Measurements from ENCODE around the gene ISG20L2.

ISG20L2 gene

GRCh38 chr1:156740237-156740740 is 11.7 kb upstream of the ISG20L2 start:
- no peak for DNase-seq

GRCh38 chr1:156738916-156739315 is 10.3 kb upstream of the ISG20L2 start:
- no peak for DNase-seq

- DNase-seq = no peak
Measured at GRCh38 chr1:156738407-156738806, 9.8 kb upstream of the ISG20L2 start.

GRCh38 chr1:156733989-156734584 is 5.5 kb upstream of the ISG20L2 start:
- no peak for DNase-seq

- DNase-seq = peak; percentile 72
Measured at GRCh38 chr1:156727926-156728598, 504 bp downstream of the ISG20L2 start, which contains the start of gene METTL25B. Gene METTL25B, plus strand, starts transcription at chr1:156728469. Its CDS starts 636 bp downstream, at chr1:156729105.

- no peak for DNase-seq
Measured at GRCh38 chr1:156727492-156727891, 1.1 kb downstream of the ISG20L2 start.

GRCh38 chr1:156726549-156727226 is 1.9 kb downstream of the ISG20L2 start:
- no peak for DNase-seq

GRCh38 chr1:156725683-156726280 is 2.8 kb downstream of the ISG20L2 start:
- peak; percentile 39 for DNase-seq

GRCh38 chr1:156721535-156721934 is 7.0 kb downstream of the ISG20L2 start:
- DNase-seq = no peak

- DNase-seq = no peak
Measured at GRCh38 chr1:156721131-156721530, 7.4 kb downstream of the ISG20L2 start.

- DNase-seq = no peak
Measured at GRCh38 chr1:156717351-156717750, 11.2 kb downstream of the ISG20L2 start.

- no peak for DNase-seq
Measured at GRCh38 chr1:156714830-156715229, 13.7 kb downstream of the ISG20L2 start.

- no peak for DNase-seq
Measured at GRCh38 chr1:156712626-156713025, 15.9 kb downstream of the ISG20L2 start.

- DNase-seq = no peak
Measured at GRCh38 chr1:156711011-156711817, 17.4 kb downstream of the ISG20L2 start.

GRCh38 chr1:156709757-156710489 is 18.6 kb downstream of the ISG20L2 start:
- no peak for DNase-seq

GRCh38 chr1:156709031-156709430 is 19.5 kb downstream of the ISG20L2 start:
- no peak for DNase-seq

GRCh38 chr1:156708218-156708661 is 20.3 kb downstream of the ISG20L2 start:
- DNase-seq = no peak

- DNase-seq = no peak
Measured at GRCh38 chr1:156707417-156708217, 20.9 kb downstream of the ISG20L2 start.

GRCh38 chr1:156706657-156707416 is 21.7 kb downstream of the ISG20L2 start:
- no peak for DNase-seq

Data from KG1 (cell line).